ENCODE results near the gene ZBTB17.
A peak's percentile ranks its signal among the peaks of the same experiment; 100 is the strongest.
"Not testable (repeated sequence)": the region's sequence is repeated elsewhere in the genome, so short reads cannot be mapped to it uniquely, and the experiment has no call there.

The ZBTB17 gene

GRCh38 chr1:16009678-16010077 lies 33.8 kb upstream of the ZBTB17 start:
- DNase-seq (ENCODE audit: extremely low read depth, low read depth): no peak
- TF ChIP-seq CTCF (IDR thresholded peaks at IDR 0.05; ENCODE audit: low read depth, low read length): no peak

- no peak for DNase-seq (ENCODE audit: extremely low read depth, low read depth)
- peak; percentile 96 for TF ChIP-seq CTCF (IDR thresholded peaks at IDR 0.05; ENCODE audit: low read depth, low read length)
Measured at GRCh38 chr1:16009030-16009460, 33.1 kb upstream of the ZBTB17 start.

GRCh38 chr1:16007671-16008341 lies 31.9 kb upstream of the ZBTB17 start:
- TF ChIP-seq CTCF (IDR thresholded peaks at IDR 0.05; ENCODE audit: low read depth, low read length): no peak
- no peak for DNase-seq (ENCODE audit: extremely low read depth, low read depth)

- DNase-seq (ENCODE audit: extremely low read depth, low read depth): no peak
- TF ChIP-seq CTCF (IDR thresholded peaks at IDR 0.05; ENCODE audit: low read depth, low read length): peak; percentile 19
Measured at GRCh38 chr1:16006552-16007485, 30.9 kb upstream of the ZBTB17 start.

GRCh38 chr1:16006010-16006409 lies 30.1 kb upstream of the ZBTB17 start:
- no peak for TF ChIP-seq CTCF (IDR thresholded peaks at IDR 0.05; ENCODE audit: low read depth, low read length)
- no peak for DNase-seq (ENCODE audit: extremely low read depth, low read depth)

GRCh38 chr1:16005597-16005996 lies 29.7 kb upstream of the ZBTB17 start:
- TF ChIP-seq CTCF (IDR thresholded peaks at IDR 0.05; ENCODE audit: low read depth, low read length): no peak
- no peak for DNase-seq (ENCODE audit: extremely low read depth, low read depth)

- not testable (repeated sequence) for DNase-seq (ENCODE audit: extremely low read depth, low read depth)
Measured at GRCh38 chr1:16001274-16001673, 25.4 kb upstream of the ZBTB17 start.

All from AG09319 (cell line).